GOT3 (cell line): Measurements from ENCODE around the gene EIF2D.

ENCODE experiments used
- DNase-seq: peaks from one replicate; lab custom pipeline; 2025; ENCODE audit warnings: mixed read lengths; lab: John Stamatoyannopoulos, UW

The EIF2D gene

GRCh38 chr1:206547104-206547503 is 65.2 kb downstream of the EIF2D start:
- no peak for DNase-seq

- no peak for DNase-seq
These were observed 66.9 kb downstream of the EIF2D start for GRCh38 chr1:206545351-206545750.

- no peak for DNase-seq
These were observed 67.6 kb downstream of the EIF2D start for GRCh38 chr1:206544562-206545257.
